Neuronal stem cell (in vitro differentiated cells): ENCODE data around the gene PCSK9. TPM values are rescaled to one million over a fixed set of nuclear protein-coding genes. Genes with fewer than 3 reads are reported as not detected.
A peak's percentile ranks its signal among the peaks of the same experiment; 100 is the strongest.

Experiments used
- DNase-seq: peaks from one replicate; pipeline ENCODE4 v3.0.0-alpha.2; 2013; ENCODE audit warnings: low spot score
- H2AFZ ChIP-seq: one replicate; pipeline ENCODE4 v1.6.1; 2013; ENCODE audit warnings: mild to moderate bottlenecking, low read length, inconsistent platforms
- H2AK5ac ChIP-seq: 2 replicates; pipeline ENCODE4 v1.6.1; 2013; ENCODE audit warnings: low read depth, mild to moderate bottlenecking, inconsistent platforms, low read length, moderate library complexity, mixed read lengths
- H2BK120ac ChIP-seq: 2 replicates; pipeline ENCODE4 v1.6.1; 2013; ENCODE audit warnings: low read depth, mild to moderate bottlenecking, inconsistent platforms, low read length, moderate library complexity, mixed read lengths
- H2BK12ac ChIP-seq: one replicate; pipeline ENCODE4 v1.6.1; 2013; ENCODE audit warnings: low read length, inconsistent platforms
- H2BK15ac ChIP-seq: 2 replicates; pipeline ENCODE4 v1.6.1; 2013; ENCODE audit warnings: mild to moderate bottlenecking, low read length, inconsistent platforms, mixed read lengths
- H2BK5ac ChIP-seq: one replicate; pipeline ENCODE4 v1.6.1; 2013; ENCODE audit warnings: inconsistent platforms, mild to moderate bottlenecking, low read length, moderate library complexity
- H3K14ac ChIP-seq: one replicate; pipeline ENCODE4 v1.6.1; 2013; ENCODE audit warnings: low read length, inconsistent platforms
- H3K18ac ChIP-seq: 2 replicates; pipeline ENCODE4 v1.6.1; 2013; ENCODE audit warnings: low read length, inconsistent platforms
- H3K23ac ChIP-seq: 2 replicates; pipeline ENCODE4 v1.6.1; 2013; ENCODE audit warnings: low read depth, mild to moderate bottlenecking, mixed read lengths, low read length, inconsistent platforms; ENCODE audit not compliant: poor library complexity
- H3K27ac ChIP-seq: replicated peaks from 3 replicates; pipeline ENCODE4 v1.5.1; 2013; ENCODE audit warnings: low read length, inconsistent platforms
- H3K27me3 ChIP-seq, 3 experiments: 2 replicates each; pipeline ENCODE4 v1.6.1; 2013; ENCODE audit warnings: low read length in 3 of 3, mild to moderate bottlenecking in 2 of 3, inconsistent platforms in 1 of 3, low read depth in 1 of 3, mixed read lengths in 1 of 3, moderate library complexity in 1 of 3; ENCODE audit not compliant: control insufficient read depth in 3 of 3, insufficient read depth in 3 of 3
- H3K36me3 ChIP-seq, 2 donors: replicated peaks in 1 of 2; 2 replicates each; pipeline ENCODE4 v1.6.1; 2013; ENCODE audit warnings: low read length in 2 of 2; ENCODE audit not compliant: control insufficient read depth in 2 of 2, insufficient read depth in 2 of 2
- H3K4ac ChIP-seq: 2 replicates; pipeline ENCODE4 v1.6.1; 2013; ENCODE audit warnings: inconsistent platforms, mild to moderate bottlenecking, low read length, moderate library complexity
- H3K4me1 ChIP-seq, 2 donors: 1 replicate in 1 of 2; 2 replicates in 1 of 2; pipeline ENCODE4 v1.6.1; 2013; ENCODE audit warnings: low read length in 2 of 2, low read depth in 1 of 2; ENCODE audit not compliant: control insufficient read depth in 2 of 2, insufficient read depth in 1 of 2
- H3K4me2 ChIP-seq: one replicate; pipeline ENCODE4 v1.6.1; 2013; ENCODE audit warnings: mild to moderate bottlenecking, low read length, inconsistent platforms; ENCODE audit not compliant: insufficient read depth, poor library complexity, severe bottlenecking
- H3K4me3 ChIP-seq, 2 donors: 2 replicates each; pipeline ENCODE4 v1.5.1; 2013; ENCODE audit warnings: low read length in 2 of 2, mild to moderate bottlenecking in 2 of 2, inconsistent platforms in 1 of 2, moderate library complexity in 1 of 2
- H3K79me1 ChIP-seq: one replicate; pipeline ENCODE4 v1.6.1; 2013; ENCODE audit warnings: low read depth, mild to moderate bottlenecking, inconsistent platforms, low read length, moderate library complexity
- H3K9ac ChIP-seq: one replicate; pipeline ENCODE4 v1.6.1; 2013; ENCODE audit warnings: mild to moderate bottlenecking, low read depth, low read length, inconsistent platforms; ENCODE audit not compliant: poor library complexity
- H3K9me3 ChIP-seq, 2 donors: replicated peaks in 1 of 2; 2 replicates each; pipeline versions ENCODE3 to v1.6.1; 2013; ENCODE audit warnings: low read length in 2 of 2, mild to moderate bottlenecking in 2 of 2, inconsistent platforms in 1 of 2, low read depth in 1 of 2, mixed read lengths in 1 of 2, moderate library complexity in 1 of 2; ENCODE audit not compliant: control insufficient read depth in 2 of 2, insufficient read depth in 1 of 2
- H4K8ac ChIP-seq: one replicate; pipeline ENCODE4 v1.6.1; 2013; ENCODE audit warnings: low read depth, mild to moderate bottlenecking, inconsistent platforms, low read length, moderate library complexity
- H4K91ac ChIP-seq: one replicate; pipeline ENCODE4 v1.6.1; 2013; ENCODE audit warnings: low read length, low read depth, mild to moderate bottlenecking, inconsistent platforms; ENCODE audit not compliant: poor library complexity
- WGBS, 2 donors: extraction: QIAGEN DNeasy Blood & Tissue Kit; methylation state at CpG; one replicate each; pipeline ENCODE4 v1.1.7; 2013; ENCODE audit warnings: missing lambda C conversion rate in 2 of 2, mixed read lengths in 1 of 2; ENCODE audit not compliant: insufficient read length in 2 of 2, insufficient replicate concordance in 1 of 2; ENCODE audit errors: extremely low coverage in 2 of 2; 5-methylcytosine and 5-hydroxymethylcytosine counted together
- polyA plus RNA-seq, 2 experiments: library from polyadenylated mRNA; stranded (reverse); fragments of 200-250 nt; gene quantifications; one replicate each; pipeline ENCODE4 v1.2.3, GENCODE V29; 2013

PCSK9 gene
- polyA plus RNA-seq (2013, experiment 1 of 2): 17.1 TPM
- polyA plus RNA-seq (2013, experiment 2 of 2): 16.2 TPM

DNA sequence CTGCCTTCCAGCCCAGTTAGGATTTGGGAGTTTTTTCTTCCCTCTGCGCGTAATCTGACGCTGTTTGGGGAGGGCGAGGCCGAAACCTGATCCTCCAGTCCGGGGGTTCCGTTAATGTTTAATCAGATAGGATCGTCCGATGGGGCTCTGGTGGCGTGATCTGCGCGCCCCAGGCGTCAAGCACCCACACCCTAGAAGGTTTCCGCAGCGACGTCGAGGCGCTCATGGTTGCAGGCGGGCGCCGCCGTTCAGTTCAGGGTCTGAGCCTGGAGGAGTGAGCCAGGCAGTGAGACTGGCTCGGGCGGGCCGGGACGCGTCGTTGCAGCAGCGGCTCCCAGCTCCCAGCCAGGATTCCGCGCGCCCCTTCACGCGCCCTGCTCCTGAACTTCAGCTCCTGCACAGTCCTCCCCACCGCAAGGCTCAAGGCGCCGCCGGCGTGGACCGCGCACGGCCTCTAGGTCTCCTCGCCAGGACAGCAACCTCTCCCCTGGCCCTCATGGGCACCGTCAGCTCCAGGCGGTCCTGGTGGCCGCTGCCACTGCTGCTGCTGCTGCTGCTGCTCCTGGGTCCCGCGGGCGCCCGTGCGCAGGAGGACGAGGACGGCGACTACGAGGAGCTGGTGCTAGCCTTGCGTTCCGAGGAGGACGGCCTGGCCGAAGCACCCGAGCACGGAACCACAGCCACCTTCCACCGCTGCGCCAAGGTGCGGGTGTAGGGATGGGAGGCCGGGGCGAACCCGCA is at the start of gene PCSK9:
Gene PCSK9 (plus strand): TSS at position 207 of the 741 bp plus-strand sequence. CDS start 290 bp downstream, at position 497.
- peak within 1 kb of the TSS; percentile 96 for H3K9ac ChIP-seq
- peaks cover 0 to under 1% of the 10 kb centered on the region in 2 donors for H3K36me3 ChIP-seq
- H3K27ac ChIP-seq: no peak within 1 kb of the TSS
- H3K18ac ChIP-seq: peak within 1 kb of the TSS; percentile 98
- H4K8ac ChIP-seq: peak within 1 kb of the TSS; percentile 90
- H3K4me2 ChIP-seq: peak within 1 kb of the TSS; percentile 99
- H2BK15ac ChIP-seq: peak within 1 kb of the TSS; percentile 72
- peak; percentile 42 for DNase-seq
- H3K4ac ChIP-seq: no peak within 1 kb of the TSS
- peak within 1 kb of the TSS; percentile 94 for H3K14ac ChIP-seq
- H3K4me3 ChIP-seq: peak within 1 kb of the TSS; percentile 33 to 90
- peak within 1 kb of the TSS; percentile 99 for H2BK12ac ChIP-seq
- H3K9me3 ChIP-seq: peaks cover 0 to 2% of the 10 kb centered on the region in 2 donors
- WGBS, 2 donors: no CpG with 5 or more reads among the region's 67 CpGs
- H3K4me1 ChIP-seq: peaks cover 0 to 13% of the 10 kb centered on the region in 2 donors
- peaks cover 7 to 91% (median 29%) of the 10 kb centered on the region in 3 experiments for H3K27me3 ChIP-seq
- no peak within 1 kb of the TSS for H2BK120ac ChIP-seq
- H3K79me1 ChIP-seq: no peaks in the 10 kb centered on the region
- H2BK5ac ChIP-seq: peak within 1 kb of the TSS; percentile 39
- H2AFZ ChIP-seq: peak within 1 kb of the TSS; percentile 87
- peak within 1 kb of the TSS; percentile 95 for H3K23ac ChIP-seq
- no peak within 1 kb of the TSS for H4K91ac ChIP-seq
- H2AK5ac ChIP-seq: peak within 1 kb of the TSS; percentile 94

GRCh38 chr1:54989968-54990810 is 49.2 kb upstream of the PCSK9 start:
- Histone ChIP-seq H3K9me3 (no peaks in the 10 kb centered on the region), H3K27me3 (peaks cover 0 to 52% (median 0%) of the 10 kb centered on the region in 3 experiments), H4K91ac (no peak overlapping the region), H3K4me3 (no peak overlapping the region), H3K23ac (peak overlapping the region; percentile 52), H2AFZ (no peak overlapping the region), H3K4me1 (peaks cover 3 to 6% of the 10 kb centered on the region in 2 donors), H3K27ac (no peak overlapping the region), H4K8ac (no peak overlapping the region), H2AK5ac (no peak overlapping the region), H3K18ac (peak overlapping the region; percentile 52), H2BK12ac (peak overlapping the region; percentile 47), H3K4ac (no peak overlapping the region), H2BK15ac (no peak overlapping the region), H3K36me3 (no peaks in the 10 kb centered on the region), H3K9ac (no peak overlapping the region), H3K4me2 (no peak overlapping the region), H2BK120ac (no peak overlapping the region), H3K79me1 (no peaks in the 10 kb centered on the region), H2BK5ac (no peak overlapping the region), H3K14ac (peak overlapping the region; percentile 31)
- no CpG with 5 or more reads among the region's 13 CpGs for WGBS, 2 donors
- no peak for DNase-seq

- H3K4me1 ChIP-seq: peaks cover 3 to 10% of the 10 kb centered on the region in 2 donors
- no peak overlapping the region for H3K14ac ChIP-seq
- H3K4me3 ChIP-seq: no peak overlapping the region
- no CpG with 5 or more reads among the region's 4 CpGs for WGBS, 2 donors
- H2AFZ ChIP-seq: no peak overlapping the region
- H3K27ac ChIP-seq: no peak overlapping the region
- no peak overlapping the region for H2BK5ac ChIP-seq
- no peak overlapping the region for H3K18ac ChIP-seq
- no peak overlapping the region for H2BK120ac ChIP-seq
- H2BK15ac ChIP-seq: no peak overlapping the region
- no peak overlapping the region for H4K91ac ChIP-seq
- no peaks in the 10 kb centered on the region for H3K79me1 ChIP-seq
- H3K4ac ChIP-seq: no peak overlapping the region
- peaks cover 0 to 53% (median 2%) of the 10 kb centered on the region in 3 experiments for H3K27me3 ChIP-seq
- H3K9ac ChIP-seq: no peak overlapping the region
- H2AK5ac ChIP-seq: no peak overlapping the region
- DNase-seq: no peak
- H3K36me3 ChIP-seq: no peaks in the 10 kb centered on the region
- no peak overlapping the region for H3K4me2 ChIP-seq
- H3K9me3 ChIP-seq: peaks cover 0 to 1% of the 10 kb centered on the region in 2 donors
- no peak overlapping the region for H3K23ac ChIP-seq
- no peak overlapping the region for H2BK12ac ChIP-seq
- H4K8ac ChIP-seq: no peak overlapping the region
Measured at GRCh38 chr1:54990916-54991315, 48.4 kb upstream of the PCSK9 start.

DNA sequence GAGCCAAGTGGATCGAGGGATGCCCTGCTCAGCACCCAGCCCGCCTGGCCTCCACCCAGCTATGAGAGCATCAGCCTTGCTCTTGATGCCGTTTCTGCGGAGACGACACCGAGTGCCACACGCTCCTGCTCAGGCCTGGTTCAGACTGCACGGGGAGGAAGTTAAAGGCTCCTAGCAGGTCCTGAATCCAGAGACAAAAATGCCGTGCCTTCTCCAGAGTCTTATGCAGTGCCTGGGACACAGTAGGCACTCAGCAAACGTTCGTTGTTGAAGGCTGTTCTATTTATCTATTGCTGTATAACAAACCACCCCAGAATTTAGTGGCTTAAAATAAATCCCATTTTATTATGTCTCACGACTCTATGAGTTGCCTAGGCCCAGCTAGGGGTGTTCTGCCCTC is 47.4 kb upstream of the PCSK9 start:
- no peak overlapping the region for H3K4me2 ChIP-seq

More for the DNA sequence above, 47.4 kb upstream of the PCSK9 start:
- Histone ChIP-seq H2AK5ac (no peak overlapping the region), H3K4ac (no peak overlapping the region), H3K23ac (no peak overlapping the region), H3K9me3 (peaks cover 0 to 4% of the 10 kb centered on the region in 2 donors), H3K4me3 (no peak overlapping the region), H3K14ac (no peak overlapping the region), H3K27ac (no peak overlapping the region), H4K91ac (no peak overlapping the region), H3K4me1 (peaks cover 3 to 10% of the 10 kb centered on the region in 2 donors), H2BK5ac (no peak overlapping the region), H2BK15ac (no peak overlapping the region), H3K36me3 (no peaks in the 10 kb centered on the region), H2BK120ac (no peak overlapping the region), H3K27me3 (peaks cover 1 to 58% (median 11%) of the 10 kb centered on the region in 3 experiments), H2BK12ac (no peak overlapping the region), H3K79me1 (no peaks in the 10 kb centered on the region), H3K9ac (no peak overlapping the region), H3K18ac (peak overlapping the region; percentile 27), H4K8ac (no peak overlapping the region), H2AFZ (no peak overlapping the region)
- DNase-seq: no peak
- no CpG with 5 or more reads among the region's 12 CpGs for WGBS, 2 donors
